ENCODE results near the gene COP1. TPM values are rescaled to one million over a fixed set of nuclear protein-coding genes. Genes with fewer than 3 reads are reported as not detected.
A peak's percentile ranks its signal among the peaks of the same experiment; 100 is the strongest.

COP1 gene
- total and polyA plus RNA-seq, 2 of the 13 experiments (the other 11 are each of a cell fraction or from before 2014, with no cell fraction given): 20.5 to 51.3 TPM

DNA sequence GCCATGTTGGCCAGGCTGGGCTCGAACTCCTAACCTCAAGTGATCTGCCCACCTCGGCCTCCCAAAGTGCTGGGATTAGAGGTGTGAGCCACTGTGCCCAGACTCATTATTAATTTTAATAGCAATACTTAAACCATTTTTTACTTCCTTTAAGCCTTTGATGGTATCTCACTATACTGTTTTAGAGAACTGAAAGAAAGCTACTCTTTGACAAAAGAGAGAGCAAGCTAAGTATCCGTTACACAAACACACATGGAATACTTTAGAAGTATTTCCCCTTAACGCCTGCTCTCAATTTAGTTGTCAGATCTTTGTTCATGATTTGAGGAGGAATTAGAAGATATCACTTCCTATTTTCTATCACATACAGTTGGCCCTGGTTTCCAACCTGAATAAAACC lies 189.4 kb downstream of the COP1 start:
- intact Hi-C loops (cut with micrococcal nuclease; ENCODE audit: unreplicated experiment) (no loop called here), in situ Hi-C loops (cut with HindIII; ENCODE audit: extremely low pct_ligation_motif_present, low pct_unique_long_range_greater_than_20kb) (no loop called here)
- no TSS peak for BruUV-seq (replicated peaks)
- H3K4me2 ChIP-seq (ENCODE audit: low read depth, low read length): no peak overlapping the region
- H3K79me2 ChIP-seq (ENCODE audit: insufficient read depth, low read length): no peaks in the 10 kb centered on the region
- H3K27me3 ChIP-seq (ENCODE audit: control insufficient read depth in 1 of 2, insufficient read depth in 2 of 2, low read length in 2 of 2): no peaks in the 10 kb centered on the region
- no peak overlapping the region for H3K4me3 ChIP-seq (replicated peaks in 1 of 3; ENCODE audit: insufficient read depth in 1 of 3, low read depth in 2 of 3, low read length in 3 of 3)
- H4K20me1 ChIP-seq (ENCODE audit: insufficient read depth, low read length): no peaks in the 10 kb centered on the region
- CTCF ChIA-PET (ENCODE audit: low intra/inter-chr PET ratio, low total read pairs): no interaction called here
- ATAC-seq (no peak), DNase-seq (ENCODE audit: low spot score) (no peak), FAIRE-seq (no peak)
- 0 out of 2 replicates have a peak, but pooled peaks cover 6% of the 10 kb centered on the region for H3K4me1 ChIP-seq (ENCODE audit: insufficient read depth, low read length)
- POLR2A ChIA-PET: no interaction called here
- no peak for TF ChIP-seq ZFP37 (CRISPR knock-in tag; IDR thresholded peaks at IDR 0.05; ENCODE audit: borderline replicate concordance)
- TF ChIP-seq, protein P1, sequence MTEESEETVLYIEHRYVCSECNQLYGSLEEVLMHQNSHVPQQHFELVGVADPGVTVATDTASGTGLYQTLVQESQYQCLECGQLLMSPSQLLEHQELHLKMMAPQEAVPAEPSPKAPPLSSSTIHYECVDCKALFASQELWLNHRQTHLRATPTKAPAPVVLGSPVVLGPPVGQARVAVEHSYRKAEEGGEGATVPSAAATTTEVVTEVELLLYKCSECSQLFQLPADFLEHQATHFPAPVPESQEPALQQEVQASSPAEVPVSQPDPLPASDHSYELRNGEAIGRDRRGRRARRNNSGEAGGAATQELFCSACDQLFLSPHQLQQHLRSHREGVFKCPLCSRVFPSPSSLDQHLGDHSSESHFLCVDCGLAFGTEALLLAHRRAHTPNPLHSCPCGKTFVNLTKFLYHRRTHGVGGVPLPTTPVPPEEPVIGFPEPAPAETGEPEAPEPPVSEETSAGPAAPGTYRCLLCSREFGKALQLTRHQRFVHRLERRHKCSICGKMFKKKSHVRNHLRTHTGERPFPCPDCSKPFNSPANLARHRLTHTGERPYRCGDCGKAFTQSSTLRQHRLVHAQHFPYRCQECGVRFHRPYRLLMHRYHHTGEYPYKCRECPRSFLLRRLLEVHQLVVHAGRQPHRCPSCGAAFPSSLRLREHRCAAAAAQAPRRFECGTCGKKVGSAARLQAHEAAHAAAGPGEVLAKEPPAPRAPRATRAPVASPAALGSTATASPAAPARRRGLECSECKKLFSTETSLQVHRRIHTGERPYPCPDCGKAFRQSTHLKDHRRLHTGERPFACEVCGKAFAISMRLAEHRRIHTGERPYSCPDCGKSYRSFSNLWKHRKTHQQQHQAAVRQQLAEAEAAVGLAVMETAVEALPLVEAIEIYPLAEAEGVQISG (CRISPR knock-in tag; IDR thresholded peaks at IDR 0.05): no peak
- TF ChIP-seq MIER3 (CRISPR knock-in tag; IDR thresholded peaks at IDR 0.05; ENCODE audit: borderline replicate concordance): no peak
- TF ChIP-seq CENPX (CRISPR knock-in tag; IDR thresholded peaks at IDR 0.05): no peak
- H3K27ac ChIP-seq (ENCODE audit: extremely low read length, insufficient read depth, low read length): no peak overlapping the region
- H2AFZ ChIP-seq (ENCODE audit: low read length): no peak overlapping the region
- H3K9me3 ChIP-seq (ENCODE audit: low read length): no peaks in the 10 kb centered on the region
- H3K9ac ChIP-seq (ENCODE audit: insufficient read depth, low read depth, low read length): no peak overlapping the region
- WGBS (ENCODE audit: low lambda C conversion rate): 96% methylated on average over 4 of the region's 4 CpGs
- H3K36me3 ChIP-seq (replicated peaks in 1 of 2; ENCODE audit: control insufficient read depth in 1 of 2, insufficient read depth in 2 of 2, low read length in 2 of 2): peaks cover 3% of the 10 kb centered on the region in 2 experiments; a peak in 4 of 5 replicates

DNA sequence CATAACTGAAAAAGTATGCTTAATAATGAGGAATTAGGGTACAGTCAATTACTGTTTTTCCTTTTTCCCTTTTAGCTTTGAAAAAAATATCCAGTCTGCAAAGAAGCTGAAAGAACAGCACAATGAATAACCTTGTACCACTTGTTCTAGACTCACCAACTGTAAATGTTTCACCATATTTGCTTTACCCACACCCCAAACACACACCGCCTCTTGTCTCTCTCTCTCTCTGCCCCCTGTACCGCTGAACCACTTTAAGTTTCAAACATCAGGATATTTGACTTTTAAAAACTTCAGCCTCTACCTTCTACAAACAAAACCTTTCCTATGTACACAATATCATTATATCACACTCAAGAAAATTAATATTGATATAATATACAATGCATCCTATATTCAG lies 197.1 kb downstream of the COP1 start:
- Histone ChIP-seq H3K9me3 (ENCODE audit: low read length) (no peaks in the 10 kb centered on the region), H3K27me3 (ENCODE audit: control insufficient read depth in 1 of 2, insufficient read depth in 2 of 2, low read length in 2 of 2) (no peaks in the 10 kb centered on the region; a peak in 1 of 5 replicates), H3K4me1 (ENCODE audit: insufficient read depth, low read length) (peaks cover 6% of the 10 kb centered on the region; the same call in 1 of the 2 replicates), H3K36me3 (replicated peaks in 1 of 2; ENCODE audit: control insufficient read depth in 1 of 2, insufficient read depth in 2 of 2, low read length in 2 of 2) (peaks cover 0 to 14% of the 10 kb centered on the region in 2 experiments; a peak in 3 of 5 replicates), H2AFZ (ENCODE audit: low read length) (no peak overlapping the region), H3K79me2 (ENCODE audit: insufficient read depth, low read length) (no peaks in the 10 kb centered on the region), H3K9ac (ENCODE audit: insufficient read depth, low read depth, low read length) (no peak overlapping the region), H3K4me3 (replicated peaks in 1 of 3; ENCODE audit: insufficient read depth in 1 of 3, low read depth in 2 of 3, low read length in 3 of 3) (no peak overlapping the region), H3K4me2 (ENCODE audit: low read depth, low read length) (no peak overlapping the region), H4K20me1 (ENCODE audit: insufficient read depth, low read length) (no peaks in the 10 kb centered on the region), H3K27ac (ENCODE audit: extremely low read length, insufficient read depth, low read length) (no peak overlapping the region)
- in situ Hi-C loops (cut with HindIII; ENCODE audit: extremely low pct_ligation_motif_present, low pct_unique_long_range_greater_than_20kb) (no loop called here), intact Hi-C loops (cut with micrococcal nuclease; ENCODE audit: unreplicated experiment) (no loop called here)
- 53% methylated on average over 2 of the region's 2 CpGs for WGBS (ENCODE audit: low lambda C conversion rate)
- BruUV-seq (replicated peaks): no TSS peak
- peak; percentile 60 for ATAC-seq
- CTCF ChIA-PET (ENCODE audit: low intra/inter-chr PET ratio, low total read pairs): no interaction called here
- peak; percentile 39 for DNase-seq (ENCODE audit: low spot score)
- FAIRE-seq: no peak
- POLR2A ChIA-PET: no interaction called here
- no peak for TF ChIP-seq SOX13 (IDR thresholded peaks at IDR 0.05)
- TF ChIP-seq SOX13 (CRISPR knock-in tag; conservative IDR thresholded peaks at IDR 0.05 in 1 of 2, IDR thresholded peaks at IDR 0.05 in 1 of 2): 0 out of 4 replicates have a peak, but pooled peaks of 1 of the 2 experiments have one; percentile 26
- TF ChIP-seq, protein P2, sequence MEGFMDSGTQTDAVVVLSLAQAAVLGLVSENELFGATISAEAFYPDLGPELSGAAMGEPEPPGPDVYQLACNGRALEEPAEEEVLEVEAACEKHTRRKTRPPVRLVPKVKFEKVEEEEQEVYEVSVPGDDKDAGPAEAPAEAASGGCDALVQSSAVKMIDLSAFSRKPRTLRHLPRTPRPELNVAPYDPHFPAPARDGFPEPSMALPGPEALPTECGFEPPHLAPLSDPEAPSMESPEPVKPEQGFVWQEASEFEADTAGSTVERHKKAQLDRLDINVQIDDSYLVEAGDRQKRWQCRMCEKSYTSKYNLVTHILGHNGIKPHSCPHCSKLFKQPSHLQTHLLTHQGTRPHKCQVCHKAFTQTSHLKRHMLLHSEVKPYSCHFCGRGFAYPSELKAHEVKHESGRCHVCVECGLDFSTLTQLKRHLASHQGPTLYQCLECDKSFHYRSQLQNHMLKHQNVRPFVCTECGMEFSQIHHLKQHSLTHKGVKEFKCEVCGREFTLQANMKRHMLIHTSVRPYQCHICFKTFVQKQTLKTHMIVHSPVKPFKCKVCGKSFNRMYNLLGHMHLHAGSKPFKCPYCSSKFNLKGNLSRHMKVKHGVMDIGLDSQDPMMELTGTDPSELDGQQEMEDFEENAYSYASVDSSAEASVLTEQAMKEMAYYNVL (CRISPR knock-in tag; IDR thresholded peaks at IDR 0.05; ENCODE audit: borderline replicate concordance): peak; percentile 37; the same call in 1 of the 2 replicates
- no peak for TF ChIP-seq ZMAT3 (CRISPR knock-in tag; conservative IDR thresholded peaks at IDR 0.05)
- no peak for TF ChIP-seq SYNCRIP (IDR thresholded peaks at IDR 0.05; ENCODE audit: insufficient read depth, low read depth, low read length)
- TF ChIP-seq XRCC5 (optimal IDR thresholded peaks at IDR 0.05; ENCODE audit: low read length): no peak
- no peak for TF ChIP-seq GABPB1 (CRISPR knock-in tag; IDR thresholded peaks at IDR 0.05)
- TF ChIP-seq TOE1 (CRISPR knock-in tag; IDR thresholded peaks at IDR 0.05): no peak
- TF ChIP-seq SIN3A (IDR thresholded peaks at IDR 0.05; ENCODE audit: borderline replicate concordance, low read depth, low read length): no peak
- TF ChIP-seq ZNF101 (CRISPR knock-in tag; IDR thresholded peaks at IDR 0.05; ENCODE audit: borderline replicate concordance, low read depth): no peak

All from HepG2 (cell line).